HepG2 (cell line): ENCODE data around the gene KIAA0232. TPM values are rescaled to one million over a fixed set of nuclear protein-coding genes. Genes with fewer than 3 reads are reported as not detected.

Experiments used
- ATAC-seq: fragments of 200-7000 bp; cut with Tn5 transposase; 3 replicates; pipeline ENCODE4 v1.9.1; 2020; ENCODE audit warnings: mild to moderate bottlenecking, moderate library complexity
- BruUV-seq: library from RNA; stranded (reverse); fragments of 400-500 nt; replicated peaks from 2 replicates; lab custom pipeline; 2021; lab: Mats Ljungman, UMichigan
- CTCF ChIA-PET: fragments of 300-600 bp; formaldehyde crosslinking; extraction: SDS; loops from one replicate; lab custom pipeline; 2021; ENCODE audit warnings: low total read pairs, inconsistent platforms, low intra/inter-chr PET ratio; lab: Yijun Ruan, JAX
- POLR2A ChIA-PET: fragments of 350-600 bp; sonication (Branson Sonifier 250); formaldehyde crosslinking; loops from one replicate; lab custom pipeline; 2020; ENCODE audit warnings: antibody characterized with exemption, inconsistent platforms; lab: Yijun Ruan, JAX
- DNase-seq: peaks from one replicate; pipeline ENCODE4 v3.0.0-alpha.2; 2015; ENCODE audit warnings: low spot score
- FAIRE-seq: peaks from 3 replicates; lab custom pipeline; 2011; peaks lifted over from hg19 to GRCh38; lab: Jason Lieb, UNC
- H2AFZ ChIP-seq: one replicate; pipeline ENCODE4 v1.6.1; 2011; ENCODE audit warnings: low read length, inconsistent platforms
- H3K27ac ChIP-seq: fragments of 300-600 bp; 3 replicates; pipeline ENCODE4 v1.8.0; 2011; ENCODE audit warnings: mixed run types, mild to moderate bottlenecking, mixed read lengths, low read length, inconsistent platforms; ENCODE audit not compliant: insufficient read depth; ENCODE audit errors: extremely low read length
- H3K27me3 ChIP-seq, 2 experiments: fragments of 200-600 bp in 1 of 2; 2 replicates in 1 of 2; 3 replicates in 1 of 2; pipeline versions ENCODE4 v1.6.0 to v1.8.0; 2011; ENCODE audit warnings: low read length in 2 of 2, mild to moderate bottlenecking in 2 of 2, moderate library complexity in 2 of 2, inconsistent platforms in 1 of 2; ENCODE audit not compliant: insufficient read depth in 2 of 2, control insufficient read depth in 1 of 2
- H3K36me3 ChIP-seq, 2 experiments: fragments of 200-600 bp in 1 of 2; replicated peaks in 1 of 2; 2 replicates in 1 of 2; 3 replicates in 1 of 2; pipeline versions ENCODE4 v1.5.1 to v1.8.0; 2011; ENCODE audit warnings: low read length in 2 of 2, inconsistent platforms in 1 of 2; ENCODE audit not compliant: insufficient read depth in 2 of 2, control insufficient read depth in 1 of 2
- H3K4me1 ChIP-seq: 2 replicates; pipeline ENCODE4 v1.5.1; 2012; ENCODE audit warnings: low read length, inconsistent platforms; ENCODE audit not compliant: insufficient read depth
- H3K4me2 ChIP-seq: 2 replicates; pipeline ENCODE4 v1.6.0; 2011; ENCODE audit warnings: low read depth, low read length, inconsistent platforms
- H3K4me3 ChIP-seq, 3 experiments: fragments of 200-600 bp in 1 of 3; sonication (generic), shearing (Covaris generic) in 1 of 3; replicated peaks in 1 of 3; 2 replicates each; pipeline ENCODE4 v1.5.1; 2011 to 2016; ENCODE audit warnings: low read length in 3 of 3, inconsistent platforms in 2 of 3, low read depth in 2 of 3, mild to moderate bottlenecking in 2 of 3, control low read depth in 1 of 3, mixed read lengths in 1 of 3; ENCODE audit not compliant: insufficient read depth in 1 of 3
- H3K79me2 ChIP-seq: one replicate; pipeline ENCODE4 v1.6.1; 2011; ENCODE audit warnings: low read length, inconsistent platforms; ENCODE audit not compliant: insufficient read depth
- H3K9ac ChIP-seq: 2 replicates; pipeline ENCODE4 v1.6.0; 2011; ENCODE audit warnings: mild to moderate bottlenecking, low read depth, low read length, inconsistent platforms; ENCODE audit not compliant: insufficient read depth
- H3K9me3 ChIP-seq: 2 replicates; pipeline ENCODE4 v1.5.1; 2012; ENCODE audit warnings: mild to moderate bottlenecking, low read length
- H4K20me1 ChIP-seq: 2 replicates; pipeline ENCODE4 v1.6.0; 2011; ENCODE audit warnings: inconsistent platforms, mild to moderate bottlenecking, low read length, moderate library complexity; ENCODE audit not compliant: insufficient read depth
- NR0B2 ChIP-seq: sonication (generic); formaldehyde crosslinking; IDR thresholded peaks from 2 replicates; pipeline ENCODE4 v1.4.0; 2020; ENCODE audit warnings: mild to moderate bottlenecking, missing genetic modification reagents
- STAT5B ChIP-seq: sonication (generic); formaldehyde crosslinking; IDR thresholded peaks from 2 replicates; pipeline ENCODE4 v1.4.0; 2020; ENCODE audit warnings: missing genetic modification reagents
- TBX2 ChIP-seq: sonication (generic); formaldehyde crosslinking; IDR thresholded peaks from 2 replicates; pipeline ENCODE4 v1.5.0; 2020; ENCODE audit warnings: missing genetic modification reagents, mild to moderate bottlenecking, borderline replicate concordance
- TFAP4 ChIP-seq: sonication (generic); IDR thresholded peaks from 2 replicates; pipeline ENCODE4 v1.6.1; 2016; ENCODE audit warnings: low read depth, borderline replicate concordance
- ZBED4 ChIP-seq: sonication (generic); formaldehyde crosslinking; IDR thresholded peaks from 2 replicates; pipeline ENCODE4 v1.4.0; 2020; ENCODE audit warnings: missing genetic modification reagents, borderline replicate concordance
- ZNF703 ChIP-seq: sonication (generic); formaldehyde crosslinking; IDR thresholded peaks from 2 replicates; pipeline ENCODE4 v1.5.1; 2020; ENCODE audit warnings: missing genetic modification reagents, mild to moderate bottlenecking, moderate library complexity, borderline replicate concordance
- ZNF788 ChIP-seq: sonication (generic); formaldehyde crosslinking; IDR thresholded peaks from 2 replicates; pipeline ENCODE4 v1.5.0; 2020; ENCODE audit warnings: mild to moderate bottlenecking, missing genetic modification reagents, borderline replicate concordance
- WGBS: methylation state at CpG from one replicate; pipeline ENCODE4 v1.1.6; 2017; ENCODE audit warnings: low lambda C conversion rate; 5-methylcytosine and 5-hydroxymethylcytosine counted together
- in situ Hi-C: cut with HindIII; loops from 2 replicates; pipeline ENCODE4 v1.10.0; 2017; ENCODE audit warnings: low pct_unique_long_range_greater_than_20kb; ENCODE audit not compliant: extremely low pct_ligation_motif_present
- intact Hi-C: fragments of 100-400 bp; cut with micrococcal nuclease; formaldehyde crosslinking; loops from one replicate; pipeline ENCODE4 v1.10.0; 2022; ENCODE audit not compliant: unreplicated experiment
- polyA plus RNA-seq, 8 experiments: library from polyadenylated mRNA; depleted of rRNA in 3 of 8; stranded (reverse) in 7 of 8; unstranded in 1 of 8; fragments of >200 nt; fragmentation: Illumina TruSeq in 4 of 8; extraction: Trizol in 4 of 8; gene quantifications; 2 replicates each; pipeline versions ENCODE4 v1.2.1 to v1.2.3, GENCODE V29; 2011 to 2016; ENCODE audit warnings: low read depth in 4 of 8, missing spikeins in 1 of 8, mixed read lengths in 1 of 8; ENCODE audit not compliant: insufficient read depth in 1 of 8
- total RNA-seq, 5 experiments: library from RNA; depleted of rRNA; stranded (reverse); fragments of >200 nt; fragmentation: Illumina TruSeq; extraction: Trizol; gene quantifications; 2 replicates each; pipeline ENCODE4 v1.2.3, GENCODE V29; 2016; ENCODE audit warnings: low read depth in 1 of 5
- TF ChIP-seq, protein P1 (sequence below): IDR thresholded peaks from 2 replicates; pipeline ENCODE4 v1.6.1; 2016; ENCODE audit warnings: low read depth, control low read depth
- TF ChIP-seq, protein P2 (sequence below): sonication (generic); formaldehyde crosslinking; IDR thresholded peaks from 2 replicates; pipeline ENCODE4 v1.5.0; 2020; ENCODE audit warnings: missing genetic modification reagents, mild to moderate bottlenecking, borderline replicate concordance

Gene KIAA0232
- total and polyA plus RNA-seq, 2 of the 13 experiments (the other 11 are each of a cell fraction or from before 2014, with no cell fraction given): 7.8 to 17.1 TPM

- FAIRE-seq (peak; percentile 99), ATAC-seq (peak; percentile 93), DNase-seq (peak; percentile 96)
- ChIA-PET CTCF (no interaction called here), POLR2A (interaction anchor here (0.7 to 2.1 kb wide), 11 partner anchors 8 to 236 kb away, joined by 3 to 22 read pairs (median 5); partner anchors contain the start of genes GRPEL1, S100P and TBC1D14)
- Histone ChIP-seq H4K20me1 (peaks cover 47% of the 10 kb centered on the region), H3K9ac (peak overlapping the region; percentile 40), H3K27ac (peak overlapping the region; percentile 63), H3K79me2 (peaks cover 72% of the 10 kb centered on the region), H3K9me3 (no peaks in the 10 kb centered on the region), H2AFZ (no peak overlapping the region), H3K36me3 (peaks cover 18 to 46% of the 10 kb centered on the region in 2 experiments; a peak in 4 of 5 replicates), H3K4me3 (peak overlapping the region; percentile 7 to 31 (median 11); a peak in 2 of 6 replicates), H3K27me3 (no peaks in the 10 kb centered on the region), H3K4me1 (peaks cover 91% of the 10 kb centered on the region), H3K4me2 (peak overlapping the region; percentile 59)
- in situ Hi-C loops: no loop called here
- BruUV-seq: no TSS peak
- intact Hi-C loops: loop anchor here (2.0 to 5.0 kb wide), 3 partner anchors 14 to 45 kb away; no protein-coding TSS in a partner anchor
- WGBS: 14% methylated on average over 6 of the region's 13 CpGs
- no peak for TF ChIP-seq ZNF703 (CRISPR knock-in tag)
- no peak for TF ChIP-seq NR0B2 (CRISPR knock-in tag)
- TF ChIP-seq, protein P1, sequence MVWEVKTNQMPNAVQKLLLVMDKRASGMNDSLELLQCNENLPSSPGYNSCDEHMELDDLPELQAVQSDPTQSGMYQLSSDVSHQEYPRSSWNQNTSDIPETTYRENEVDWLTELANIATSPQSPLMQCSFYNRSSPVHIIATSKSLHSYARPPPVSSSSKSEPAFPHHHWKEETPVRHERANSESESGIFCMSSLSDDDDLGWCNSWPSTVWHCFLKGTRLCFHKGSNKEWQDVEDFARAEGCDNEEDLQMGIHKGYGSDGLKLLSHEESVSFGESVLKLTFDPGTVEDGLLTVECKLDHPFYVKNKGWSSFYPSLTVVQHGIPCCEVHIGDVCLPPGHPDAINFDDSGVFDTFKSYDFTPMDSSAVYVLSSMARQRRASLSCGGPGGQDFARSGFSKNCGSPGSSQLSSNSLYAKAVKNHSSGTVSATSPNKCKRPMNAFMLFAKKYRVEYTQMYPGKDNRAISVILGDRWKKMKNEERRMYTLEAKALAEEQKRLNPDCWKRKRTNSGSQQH (CRISPR knock-in tag): no peak
- TF ChIP-seq ZBED4 (CRISPR knock-in tag): 0 out of 2 replicates have a peak, but pooled peaks have one; percentile 25
- TF ChIP-seq, protein P2, sequence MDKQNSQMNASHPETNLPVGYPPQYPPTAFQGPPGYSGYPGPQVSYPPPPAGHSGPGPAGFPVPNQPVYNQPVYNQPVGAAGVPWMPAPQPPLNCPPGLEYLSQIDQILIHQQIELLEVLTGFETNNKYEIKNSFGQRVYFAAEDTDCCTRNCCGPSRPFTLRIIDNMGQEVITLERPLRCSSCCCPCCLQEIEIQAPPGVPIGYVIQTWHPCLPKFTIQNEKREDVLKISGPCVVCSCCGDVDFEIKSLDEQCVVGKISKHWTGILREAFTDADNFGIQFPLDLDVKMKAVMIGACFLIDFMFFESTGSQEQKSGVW (CRISPR knock-in tag): no peak
- peak; percentile 86 for TF ChIP-seq TBX2 (CRISPR knock-in tag)
- TF ChIP-seq STAT5B: no peak
- peak; percentile 10; the same call in 1 of the 2 replicates for TF ChIP-seq TFAP4
- peak; percentile 41; the same call in 1 of the 2 replicates for TF ChIP-seq ZNF788 (CRISPR knock-in tag)
Observed at GRCh38 chr4:6926681-6927478, 144.4 kb downstream of the KIAA0232 start.
